GM12864 (cell line): ENCODE measurements around the gene DDX39B.
"Not testable (repeated sequence)": the region's sequence is repeated elsewhere in the genome, so short reads cannot be mapped to it uniquely, and the experiment has no call there.

ENCODE experiments used
- DNase-seq: peaks from one replicate; pipeline ENCODE4 v3.0.0-alpha.2; 2011; ENCODE audit warnings: low read depth
- H3K4me3 ChIP-seq: 2 replicates; pipeline ENCODE4 v1.5.1; 2011; ENCODE audit warnings: mild to moderate bottlenecking, low read depth, low read length, control low read depth
- TF ChIP-seq, protein P1 (sequence below): IDR thresholded peaks from 2 replicates; pipeline ENCODE4 v1.5.1; 2011; ENCODE audit warnings: low read depth, mild to moderate bottlenecking, moderate library complexity, low read length, control low read depth, inconsistent platforms; ENCODE audit errors: missing control alignments

DDX39B gene

GRCh38 chr6:31557443-31558317 lies 15.9 kb upstream of the DDX39B start:
- DNase-seq: no peak
- TF ChIP-seq, protein P1, sequence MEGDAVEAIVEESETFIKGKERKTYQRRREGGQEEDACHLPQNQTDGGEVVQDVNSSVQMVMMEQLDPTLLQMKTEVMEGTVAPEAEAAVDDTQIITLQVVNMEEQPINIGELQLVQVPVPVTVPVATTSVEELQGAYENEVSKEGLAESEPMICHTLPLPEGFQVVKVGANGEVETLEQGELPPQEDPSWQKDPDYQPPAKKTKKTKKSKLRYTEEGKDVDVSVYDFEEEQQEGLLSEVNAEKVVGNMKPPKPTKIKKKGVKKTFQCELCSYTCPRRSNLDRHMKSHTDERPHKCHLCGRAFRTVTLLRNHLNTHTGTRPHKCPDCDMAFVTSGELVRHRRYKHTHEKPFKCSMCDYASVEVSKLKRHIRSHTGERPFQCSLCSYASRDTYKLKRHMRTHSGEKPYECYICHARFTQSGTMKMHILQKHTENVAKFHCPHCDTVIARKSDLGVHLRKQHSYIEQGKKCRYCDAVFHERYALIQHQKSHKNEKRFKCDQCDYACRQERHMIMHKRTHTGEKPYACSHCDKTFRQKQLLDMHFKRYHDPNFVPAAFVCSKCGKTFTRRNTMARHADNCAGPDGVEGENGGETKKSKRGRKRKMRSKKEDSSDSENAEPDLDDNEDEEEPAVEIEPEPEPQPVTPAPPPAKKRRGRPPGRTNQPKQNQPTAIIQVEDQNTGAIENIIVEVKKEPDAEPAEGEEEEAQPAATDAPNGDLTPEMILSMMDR: no peak
- H3K4me3 ChIP-seq: peak overlapping the region; percentile 36

GRCh38 chr6:31556307-31556706 lies 14.5 kb upstream of the DDX39B start:
- TF ChIP-seq, protein P1: no peak
- no peak overlapping the region for H3K4me3 ChIP-seq
- no peak for DNase-seq

DNA sequence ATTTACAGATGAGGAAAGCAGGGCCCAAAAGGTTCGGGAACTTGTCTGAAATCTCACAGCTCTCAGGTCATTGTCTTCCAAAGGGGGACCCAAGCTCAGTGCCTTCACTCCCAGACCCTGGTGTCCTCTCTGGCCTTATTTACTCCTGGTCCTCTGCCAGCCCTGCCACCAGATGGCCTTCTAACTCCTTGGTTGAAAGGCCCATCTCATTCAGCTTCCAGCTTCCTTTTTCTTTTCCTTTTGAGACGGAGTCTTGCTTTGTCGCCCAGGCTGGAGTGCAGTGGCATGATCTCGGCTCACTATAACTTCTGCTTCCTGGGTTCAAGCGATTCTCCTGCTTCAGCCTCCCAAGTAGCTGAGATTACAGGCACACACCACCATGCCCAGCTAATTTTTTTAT lies 9.6 kb upstream of the DDX39B start:
- DNase-seq: peak; percentile 63
- not testable (repeated sequence) for H3K4me3 ChIP-seq
- TF ChIP-seq, protein P1: peak; percentile 73

- TF ChIP-seq, protein P1: no peak
- DNase-seq: no peak
- peak overlapping the region; percentile 56; the same call in 1 of the 2 replicates for H3K4me3 ChIP-seq
These were observed 6.7 kb upstream of the DDX39B start for GRCh38 chr6:31548544-31548873.

DNA sequence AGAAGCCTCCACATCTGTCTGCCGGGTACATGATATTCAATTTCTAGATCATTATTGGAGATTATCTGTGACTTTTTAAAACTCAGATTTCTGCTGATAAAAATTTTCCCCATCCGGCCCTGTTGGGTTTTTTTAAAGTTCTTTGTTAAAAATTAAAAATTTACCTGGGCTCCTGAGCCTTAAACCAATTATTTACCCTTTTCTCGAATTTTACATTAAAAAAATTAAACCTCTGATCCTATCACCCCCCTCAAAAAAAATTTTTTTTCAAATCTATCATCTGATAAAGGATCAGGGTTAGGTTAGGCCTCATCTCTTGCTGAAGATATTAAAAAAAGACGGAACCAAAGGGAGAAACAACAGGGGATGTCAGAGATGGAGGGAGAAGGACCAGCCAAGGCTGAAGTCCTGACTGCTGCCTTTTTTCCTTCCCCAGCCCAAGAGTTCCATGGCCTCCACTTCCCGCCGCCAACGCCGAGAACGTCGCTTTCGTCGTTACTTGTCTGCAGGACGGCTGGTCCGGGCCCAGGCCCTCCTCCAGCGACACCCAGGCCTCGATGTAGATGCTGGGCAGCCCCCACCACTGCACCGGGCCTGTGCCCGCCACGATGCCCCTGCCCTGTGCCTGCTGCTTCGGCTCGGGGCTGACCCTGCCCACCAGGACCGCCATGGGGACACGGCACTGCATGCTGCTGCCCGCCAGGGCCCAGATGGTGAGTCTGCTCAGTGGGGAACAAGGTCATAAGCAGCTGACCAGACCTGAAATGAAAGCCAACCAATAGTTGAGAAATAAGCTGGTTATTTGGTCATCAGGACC lies 6.1 kb upstream of the DDX39B start:
- peak overlapping the region; percentile 56 for H3K4me3 ChIP-seq
- DNase-seq: no peak
- TF ChIP-seq, protein P1: no peak

- H3K4me3 ChIP-seq: peak within 1 kb of the TSS; percentile 56
- TF ChIP-seq, protein P1: no peak
- DNase-seq: peak; percentile 95
These were observed 5.3 kb upstream of the DDX39B start, which contains the start of gene NFKBIL1 for GRCh38 chr6:31546958-31547726. Gene NFKBIL1 (plus strand): TSS chr6:31547608. CDS start chr6:31547695, 87 bp downstream.
